A549 (cell line): ENCODE data around the gene SART1.

Experiments used
- KDM5A ChIP-seq: fragments of 200-600 bp; sonication (generic); IDR thresholded peaks from 2 replicates; pipeline ENCODE4 v1.6.1; 2016; ENCODE audit warnings: antibody characterized with exemption, mild to moderate bottlenecking
- TF ChIP-seq, protein P1 (sequence below): fragments of >200 bp; sonication (Bioruptor Twin); formaldehyde crosslinking; IDR thresholded peaks from 3 replicates; pipeline ENCODE4 v1.5.1; 2016
- TF ChIP-seq, protein P2 (sequence below): IDR thresholded peaks from 2 replicates; pipeline ENCODE4 v1.6.1; 2012

DNA sequence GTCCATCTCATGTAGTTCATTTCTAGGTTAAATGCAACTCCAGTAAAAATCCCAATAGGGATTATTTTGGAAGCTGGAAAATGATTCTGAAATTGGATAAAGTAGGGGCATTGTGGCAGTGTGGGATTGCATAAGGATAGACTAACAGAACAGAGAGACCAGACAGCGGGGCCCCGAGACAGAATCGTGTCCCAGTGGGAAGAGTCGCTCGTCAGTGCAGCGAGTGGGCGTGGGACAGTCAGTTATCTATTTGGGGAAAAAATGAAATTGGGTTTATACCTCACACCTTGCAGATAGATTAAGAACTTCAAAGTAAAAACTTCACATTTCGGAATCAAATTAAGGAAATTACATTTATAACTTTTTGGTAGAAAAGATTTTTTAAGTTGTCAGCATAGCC lies 10.6 kb downstream of the SART1 start:
- TF ChIP-seq, protein P1, sequence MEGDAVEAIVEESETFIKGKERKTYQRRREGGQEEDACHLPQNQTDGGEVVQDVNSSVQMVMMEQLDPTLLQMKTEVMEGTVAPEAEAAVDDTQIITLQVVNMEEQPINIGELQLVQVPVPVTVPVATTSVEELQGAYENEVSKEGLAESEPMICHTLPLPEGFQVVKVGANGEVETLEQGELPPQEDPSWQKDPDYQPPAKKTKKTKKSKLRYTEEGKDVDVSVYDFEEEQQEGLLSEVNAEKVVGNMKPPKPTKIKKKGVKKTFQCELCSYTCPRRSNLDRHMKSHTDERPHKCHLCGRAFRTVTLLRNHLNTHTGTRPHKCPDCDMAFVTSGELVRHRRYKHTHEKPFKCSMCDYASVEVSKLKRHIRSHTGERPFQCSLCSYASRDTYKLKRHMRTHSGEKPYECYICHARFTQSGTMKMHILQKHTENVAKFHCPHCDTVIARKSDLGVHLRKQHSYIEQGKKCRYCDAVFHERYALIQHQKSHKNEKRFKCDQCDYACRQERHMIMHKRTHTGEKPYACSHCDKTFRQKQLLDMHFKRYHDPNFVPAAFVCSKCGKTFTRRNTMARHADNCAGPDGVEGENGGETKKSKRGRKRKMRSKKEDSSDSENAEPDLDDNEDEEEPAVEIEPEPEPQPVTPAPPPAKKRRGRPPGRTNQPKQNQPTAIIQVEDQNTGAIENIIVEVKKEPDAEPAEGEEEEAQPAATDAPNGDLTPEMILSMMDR, result no peak
- TF ChIP-seq, protein P2, sequence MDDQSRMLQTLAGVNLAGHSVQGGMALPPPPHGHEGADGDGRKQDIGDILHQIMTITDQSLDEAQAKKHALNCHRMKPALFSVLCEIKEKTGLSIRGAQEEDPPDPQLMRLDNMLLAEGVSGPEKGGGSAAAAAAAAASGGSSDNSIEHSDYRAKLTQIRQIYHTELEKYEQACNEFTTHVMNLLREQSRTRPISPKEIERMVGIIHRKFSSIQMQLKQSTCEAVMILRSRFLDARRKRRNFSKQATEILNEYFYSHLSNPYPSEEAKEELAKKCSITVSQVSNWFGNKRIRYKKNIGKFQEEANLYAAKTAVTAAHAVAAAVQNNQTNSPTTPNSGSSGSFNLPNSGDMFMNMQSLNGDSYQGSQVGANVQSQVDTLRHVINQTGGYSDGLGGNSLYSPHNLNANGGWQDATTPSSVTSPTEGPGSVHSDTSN, result no peak
- no peak for TF ChIP-seq KDM5A
